Activated CD4-positive, alpha-beta T cell treated with anti-CD3 and anti-CD28 coated beads, Interleukin-2, amount 50 U/mL, for 16 hours (primary cell): ENCODE data around the gene C8G.

Source experiments
- DNase-seq: peaks from one replicate; pipeline ENCODE4 v3.0.0-alpha.2; 2020

The C8G gene

GRCh38 chr9:136971746-136972145 is 26.7 kb downstream of the C8G start:
- no peak for DNase-seq

GRCh38 chr9:136972335-136972734 is 27.3 kb downstream of the C8G start:
- DNase-seq = no peak

- DNase-seq = no peak
Observed at GRCh38 chr9:136972743-136973142, 27.7 kb downstream of the C8G start.

GRCh38 chr9:136973618-136974617 is 28.9 kb downstream of the C8G start:
- no peak for DNase-seq

GRCh38 chr9:136974817-136975535 is 29.9 kb downstream of the C8G start:
- no peak for DNase-seq

- DNase-seq = peak; percentile 30
Observed at GRCh38 chr9:136975644-136976043, 30.6 kb downstream of the C8G start.

GRCh38 chr9:136977223-136977622 is 32.2 kb downstream of the C8G start, which contains the start of gene PTGDS:
PTGDS (plus strand) TSS chr9:136977504; CDS start chr9:136977579, 75 bp downstream.
- DNase-seq = no peak

GRCh38 chr9:136977649-136978072 is 32.6 kb downstream of the C8G start:
- no peak for DNase-seq

- DNase-seq = peak; percentile 64
Observed at GRCh38 chr9:136978073-136978864, 33.2 kb downstream of the C8G start.

- no peak for DNase-seq
Observed at GRCh38 chr9:136978865-136979544, 34.0 kb downstream of the C8G start.

GRCh38 chr9:136979769-136980587 is 34.9 kb downstream of the C8G start:
- DNase-seq = no peak

- DNase-seq = no peak
Observed at GRCh38 chr9:136980669-136981478, 35.8 kb downstream of the C8G start.

- DNase-seq = no peak
Observed at GRCh38 chr9:136981588-136982231, 36.7 kb downstream of the C8G start.

GRCh38 chr9:136982232-136983051 is 37.4 kb downstream of the C8G start, which contains the start of gene LCNL1:
LCNL1 (plus strand) TSS chr9:136982993; CDS start chr9:136983587, 594 bp downstream.
- DNase-seq = no peak

- no peak for DNase-seq
Observed at GRCh38 chr9:136983167-136983566, 38.1 kb downstream of the C8G start.

- DNase-seq = no peak
Observed at GRCh38 chr9:136983656-136984314, 38.7 kb downstream of the C8G start.

GRCh38 chr9:136984464-136985026 is 39.5 kb downstream of the C8G start:
- DNase-seq = no peak

GRCh38 chr9:136985027-136985602 is 40.1 kb downstream of the C8G start:
- DNase-seq = no peak
